ENCODE data around the gene SCFD2.

DNA sequence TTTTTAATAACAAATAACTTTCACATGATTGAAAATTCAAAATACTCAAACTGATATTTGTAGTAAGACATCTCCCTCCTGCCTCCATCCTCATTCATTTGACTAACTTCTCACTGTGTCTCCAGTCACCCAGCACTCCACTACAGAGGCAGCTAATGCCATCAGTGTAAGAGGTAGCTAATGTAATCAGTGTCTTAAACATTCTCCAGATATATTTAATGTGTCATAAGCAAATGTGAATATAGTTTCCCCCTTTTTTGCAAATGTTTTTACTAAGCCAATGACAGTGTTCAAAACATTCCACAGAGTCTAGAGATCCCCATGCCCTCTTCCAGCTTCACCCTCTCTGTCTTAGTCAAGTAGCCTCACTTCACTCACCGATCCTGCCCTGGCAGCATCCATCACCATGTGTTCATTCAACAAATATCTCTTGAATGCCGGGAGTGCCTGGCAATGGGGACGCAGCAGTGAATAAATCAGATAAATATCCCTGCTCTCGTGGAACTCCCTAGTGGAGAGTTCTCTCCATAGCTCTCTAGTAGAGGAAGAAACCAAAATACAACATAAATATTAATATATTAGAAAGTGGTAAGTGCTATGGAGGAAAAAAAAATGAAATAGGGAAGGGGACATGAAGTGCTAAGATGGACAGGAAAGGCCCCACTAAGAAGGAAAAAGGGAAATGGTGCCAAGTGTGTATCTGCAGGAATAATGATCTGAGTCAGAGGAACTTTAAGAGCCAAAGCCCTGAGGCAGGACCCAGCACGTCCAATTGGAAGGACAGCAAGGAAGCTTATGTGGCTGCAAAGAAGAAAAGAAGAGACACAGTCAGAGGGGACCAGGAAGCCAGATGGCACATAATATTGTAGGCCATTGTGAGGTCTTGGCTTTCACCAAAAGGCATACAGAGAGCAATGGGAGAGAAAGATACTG is 18.7 kb downstream of the SCFD2 start:
- TF ChIP-seq, protein P1, sequence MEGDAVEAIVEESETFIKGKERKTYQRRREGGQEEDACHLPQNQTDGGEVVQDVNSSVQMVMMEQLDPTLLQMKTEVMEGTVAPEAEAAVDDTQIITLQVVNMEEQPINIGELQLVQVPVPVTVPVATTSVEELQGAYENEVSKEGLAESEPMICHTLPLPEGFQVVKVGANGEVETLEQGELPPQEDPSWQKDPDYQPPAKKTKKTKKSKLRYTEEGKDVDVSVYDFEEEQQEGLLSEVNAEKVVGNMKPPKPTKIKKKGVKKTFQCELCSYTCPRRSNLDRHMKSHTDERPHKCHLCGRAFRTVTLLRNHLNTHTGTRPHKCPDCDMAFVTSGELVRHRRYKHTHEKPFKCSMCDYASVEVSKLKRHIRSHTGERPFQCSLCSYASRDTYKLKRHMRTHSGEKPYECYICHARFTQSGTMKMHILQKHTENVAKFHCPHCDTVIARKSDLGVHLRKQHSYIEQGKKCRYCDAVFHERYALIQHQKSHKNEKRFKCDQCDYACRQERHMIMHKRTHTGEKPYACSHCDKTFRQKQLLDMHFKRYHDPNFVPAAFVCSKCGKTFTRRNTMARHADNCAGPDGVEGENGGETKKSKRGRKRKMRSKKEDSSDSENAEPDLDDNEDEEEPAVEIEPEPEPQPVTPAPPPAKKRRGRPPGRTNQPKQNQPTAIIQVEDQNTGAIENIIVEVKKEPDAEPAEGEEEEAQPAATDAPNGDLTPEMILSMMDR (IDR thresholded peaks at IDR 0.05; ENCODE audit: low read depth, low read length): no peak
- no peak for TF ChIP-seq EZH2phosphoT487 (IDR thresholded peaks at IDR 0.05; ENCODE audit: low read depth)
